ENCODE data around the gene TMCC2.

DNA sequence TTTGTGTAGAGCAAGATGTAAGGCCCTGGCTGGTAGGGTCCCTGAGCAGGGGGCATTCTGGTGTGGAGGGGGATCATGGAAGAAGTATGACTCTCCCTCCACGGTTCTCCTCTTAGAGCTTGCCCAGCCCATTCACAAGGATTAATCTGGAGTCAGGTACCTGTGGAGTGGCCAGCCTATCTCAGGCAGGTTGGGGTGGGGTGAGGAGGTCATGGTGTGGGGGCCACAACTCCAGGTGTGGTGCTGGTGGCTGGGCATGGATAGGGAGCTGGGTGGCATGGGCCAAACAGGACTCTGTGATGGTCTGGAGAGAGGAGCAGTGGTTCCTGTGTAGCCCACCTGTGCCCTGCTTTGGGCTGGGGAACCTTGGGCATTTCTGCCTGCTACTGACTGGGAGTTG lies 32.3 kb downstream of the TMCC2 start:
- TF ChIP-seq, protein P1, sequence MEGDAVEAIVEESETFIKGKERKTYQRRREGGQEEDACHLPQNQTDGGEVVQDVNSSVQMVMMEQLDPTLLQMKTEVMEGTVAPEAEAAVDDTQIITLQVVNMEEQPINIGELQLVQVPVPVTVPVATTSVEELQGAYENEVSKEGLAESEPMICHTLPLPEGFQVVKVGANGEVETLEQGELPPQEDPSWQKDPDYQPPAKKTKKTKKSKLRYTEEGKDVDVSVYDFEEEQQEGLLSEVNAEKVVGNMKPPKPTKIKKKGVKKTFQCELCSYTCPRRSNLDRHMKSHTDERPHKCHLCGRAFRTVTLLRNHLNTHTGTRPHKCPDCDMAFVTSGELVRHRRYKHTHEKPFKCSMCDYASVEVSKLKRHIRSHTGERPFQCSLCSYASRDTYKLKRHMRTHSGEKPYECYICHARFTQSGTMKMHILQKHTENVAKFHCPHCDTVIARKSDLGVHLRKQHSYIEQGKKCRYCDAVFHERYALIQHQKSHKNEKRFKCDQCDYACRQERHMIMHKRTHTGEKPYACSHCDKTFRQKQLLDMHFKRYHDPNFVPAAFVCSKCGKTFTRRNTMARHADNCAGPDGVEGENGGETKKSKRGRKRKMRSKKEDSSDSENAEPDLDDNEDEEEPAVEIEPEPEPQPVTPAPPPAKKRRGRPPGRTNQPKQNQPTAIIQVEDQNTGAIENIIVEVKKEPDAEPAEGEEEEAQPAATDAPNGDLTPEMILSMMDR (IDR thresholded peaks at IDR 0.05; ENCODE audit: insufficient read depth, low read depth, low read length): no peak
- no peak for TF ChIP-seq EZH2 (IDR thresholded peaks at IDR 0.05; ENCODE audit: insufficient read depth, low read length)

Measured in astrocyte (in vitro differentiated cells and primary cell).